H1 (cell line): ENCODE results near the gene RGL3. TPM values are rescaled to one million over a fixed set of nuclear protein-coding genes. Genes with fewer than 3 reads are reported as not detected.
"Not testable (repeated sequence)": the region's sequence is repeated elsewhere in the genome, so short reads cannot be mapped to it uniquely, and the experiment has no call there.

Experiments
- CTCF ChIA-PET: fragments of 300-600 bp; sonication (Branson Sonifier 250); formaldehyde crosslinking; loops from one replicate; lab custom pipeline; 2021; ENCODE audit not compliant: partially characterized antibody; lab: Charles Lee
- POLR2A ChIA-PET: fragments of 300-600 bp; sonication (Branson Sonifier 250); formaldehyde crosslinking; loops from one replicate; lab custom pipeline; 2021; ENCODE audit warnings: inconsistent platforms; ENCODE audit not compliant: partially characterized antibody; lab: Charles Lee
- DNase-seq, 2 experiments: peaks; one replicate each; pipeline versions ENCODE4 v3.0.0 to v3.0.0-alpha.2; 2010 to 2022; ENCODE audit warnings: low spot score in 2 of 2, low read depth in 1 of 2, mixed read lengths in 1 of 2
- FAIRE-seq: peaks from 2 replicates; lab custom pipeline; 2011; peaks lifted over from hg19 to GRCh38; lab: Jason Lieb, UNC
- H2AFZ ChIP-seq: 2 replicates; pipeline ENCODE4 v1.8.1; 2012; ENCODE audit warnings: low read length, inconsistent platforms
- H2AK5ac ChIP-seq: 2 replicates; pipeline ENCODE4 v1.6.1; 2013; ENCODE audit warnings: low read depth, low read length
- H2BK120ac ChIP-seq: replicated peaks from 2 replicates; pipeline ENCODE3; 2013; ENCODE audit warnings: low read depth, low read length, inconsistent platforms
- H2BK12ac ChIP-seq: 2 replicates; pipeline ENCODE4 v1.6.1; 2013; ENCODE audit warnings: low read depth, low read length
- H2BK15ac ChIP-seq: 2 replicates; pipeline ENCODE4 v1.6.1; 2013; ENCODE audit warnings: low read length
- H2BK20ac ChIP-seq: 2 replicates; pipeline ENCODE4 v1.6.1; 2013; ENCODE audit warnings: low read length
- H2BK5ac ChIP-seq: 2 replicates; pipeline ENCODE4 v1.6.1; 2013; ENCODE audit warnings: low read depth, low read length
- H3K14ac ChIP-seq: 2 replicates; pipeline ENCODE4 v1.6.1; 2013; ENCODE audit warnings: inconsistent platforms; ENCODE audit not compliant: insufficient read length
- H3K18ac ChIP-seq: 2 replicates; pipeline ENCODE4 v1.6.1; 2013; ENCODE audit warnings: low read length; ENCODE audit errors: extremely low read depth
- H3K23ac ChIP-seq: 2 replicates; pipeline ENCODE4 v1.6.1; 2013; ENCODE audit warnings: inconsistent platforms; ENCODE audit not compliant: insufficient read length
- H3K23me2 ChIP-seq: 2 replicates; pipeline ENCODE4 v1.6.1; 2013; ENCODE audit warnings: low read depth, low read length
- H3K27ac ChIP-seq: 2 replicates; pipeline ENCODE4 v1.6.1; 2011; ENCODE audit warnings: low read depth, low read length, inconsistent platforms
- H3K27me3 ChIP-seq, 4 experiments: replicated peaks in 1 of 4; 1 replicate in 1 of 4; 2 replicates in 3 of 4; pipeline versions ENCODE4 v1.6.1 to v1.8.1; 2011 to 2013; ENCODE audit warnings: low read length in 3 of 4, mild to moderate bottlenecking in 3 of 4, inconsistent platforms in 2 of 4, mixed read lengths in 2 of 4, moderate library complexity in 1 of 4; ENCODE audit not compliant: control insufficient read depth in 3 of 4, insufficient read depth in 3 of 4; ENCODE audit errors: extremely low read depth in 1 of 4
- H3K36me3 ChIP-seq, 4 experiments: 2 replicates each; pipeline versions ENCODE4 v1.6.1 to v1.8.1; 2011 to 2013; ENCODE audit warnings: mild to moderate bottlenecking in 4 of 4, low read length in 3 of 4, moderate library complexity in 2 of 4, control low read depth in 1 of 4, inconsistent platforms in 1 of 4; ENCODE audit not compliant: insufficient read depth in 4 of 4, control insufficient read depth in 2 of 4
- H3K4ac ChIP-seq: replicated peaks from 2 replicates; pipeline ENCODE3; 2013; ENCODE audit warnings: low read length, low read depth, mixed read lengths, inconsistent platforms; ENCODE audit not compliant: insufficient read length
- H3K4me1 ChIP-seq, 4 experiments: replicated peaks in 1 of 4; 1 replicate in 1 of 4; 2 replicates in 3 of 4; pipeline versions ENCODE4 v1.6.1 to v1.8.1; 2011 to 2013; ENCODE audit warnings: low read length in 3 of 4, inconsistent platforms in 2 of 4, mixed read lengths in 1 of 4; ENCODE audit not compliant: insufficient read depth in 4 of 4, control insufficient read depth in 3 of 4
- H3K4me2 ChIP-seq, 2 experiments: 2 replicates each; pipeline versions ENCODE4 v1.6.1 to v1.8.1; 2011 to 2013; ENCODE audit warnings: low read depth in 2 of 2, low read length in 2 of 2, control low read depth in 1 of 2, inconsistent platforms in 1 of 2, mild to moderate bottlenecking in 1 of 2; ENCODE audit not compliant: insufficient read depth in 1 of 2
- H3K4me3 ChIP-seq, 4 experiments: fragments of 200-600, 300-600 bp in 1 of 4; sonication (generic), shearing (Covaris generic), sonication (Bioruptor Twin) in 1 of 4; 2 replicates each; pipeline versions ENCODE4 v1.5.1 to v1.8.1; 2011 to 2016; ENCODE audit warnings: low read length in 4 of 4, low read depth in 3 of 4, control low read depth in 2 of 4, inconsistent platforms in 2 of 4, mild to moderate bottlenecking in 2 of 4, mixed read lengths in 1 of 4, moderate library complexity in 1 of 4; ENCODE audit not compliant: insufficient read depth in 2 of 4; ENCODE audit errors: extremely low read depth in 1 of 4
- H3K56ac ChIP-seq: replicated peaks from 2 replicates; pipeline ENCODE3; 2013; ENCODE audit warnings: low read depth, mild to moderate bottlenecking, mixed read lengths, low read length, inconsistent platforms; ENCODE audit not compliant: insufficient read length
- H3K79me1 ChIP-seq: 2 replicates; pipeline ENCODE4 v1.6.1; 2013; ENCODE audit warnings: low read depth, low read length, control low read depth
- H3K79me2 ChIP-seq, 2 experiments: 2 replicates each; pipeline versions ENCODE4 v1.6.1 to v1.8.1; 2012 to 2013; ENCODE audit warnings: low read length in 2 of 2, mild to moderate bottlenecking in 2 of 2, inconsistent platforms in 1 of 2; ENCODE audit not compliant: insufficient read depth in 2 of 2, control insufficient read depth in 1 of 2
- H3K9ac ChIP-seq, 4 experiments: replicated peaks in 1 of 4; 1 replicate in 1 of 4; 2 replicates in 3 of 4; pipeline versions ENCODE4 v1.6.1 to v1.8.1; 2011 to 2013; ENCODE audit warnings: low read depth in 3 of 4, low read length in 3 of 4, control low read depth in 2 of 4, mild to moderate bottlenecking in 2 of 4, moderate library complexity in 2 of 4, inconsistent platforms in 1 of 4; ENCODE audit errors: extremely low read depth in 1 of 4
- H3K9me3 ChIP-seq, 2 experiments: 2 replicates each; pipeline versions ENCODE4 v1.6.1 to v1.8.1; 2012 to 2013; ENCODE audit warnings: mild to moderate bottlenecking in 2 of 2, moderate library complexity in 2 of 2, control low read depth in 1 of 2, inconsistent platforms in 1 of 2, low read depth in 1 of 2, low read length in 1 of 2, mixed read lengths in 1 of 2; ENCODE audit not compliant: insufficient read depth in 2 of 2
- H4K20me1 ChIP-seq, 2 experiments: replicated peaks in 1 of 2; 2 replicates each; pipeline versions ENCODE3 to v1.8.1; 2011 to 2013; ENCODE audit warnings: inconsistent platforms in 2 of 2, low read length in 2 of 2, mild to moderate bottlenecking in 1 of 2; ENCODE audit not compliant: insufficient read depth in 2 of 2, control insufficient read depth in 1 of 2
- H4K5ac ChIP-seq: 2 replicates; pipeline ENCODE4 v1.6.1; 2013; ENCODE audit warnings: low read length, low read depth, mixed read lengths, inconsistent platforms; ENCODE audit not compliant: insufficient read length
- H4K8ac ChIP-seq: 2 replicates; pipeline ENCODE4 v1.8.0; 2013; ENCODE audit warnings: mild to moderate bottlenecking, moderate library complexity, low read length, inconsistent platforms; ENCODE audit not compliant: insufficient read depth; ENCODE audit errors: extremely low read depth
- H4K91ac ChIP-seq: replicated peaks from 2 replicates; pipeline ENCODE3; 2013; ENCODE audit warnings: low read length, mixed read lengths, inconsistent platforms; ENCODE audit not compliant: insufficient read length
- KDM1A ChIP-seq: fragments of 200-600, 300-600 bp; sonication (generic); IDR thresholded peaks from 2 replicates; pipeline ENCODE4 v1.7.1; 2016; ENCODE audit warnings: mild to moderate bottlenecking, low read length, borderline replicate concordance
- WGBS, 2 experiments: shearing (Covaris generic) in 1 of 2; methylation state at CpG; one replicate each; pipeline versions ENCODE4 v1.1.6 to v1.1.7; 2013 to 2015; ENCODE audit warnings: low lambda C conversion rate in 2 of 2, mixed read lengths in 2 of 2, inconsistent platforms in 1 of 2, low coverage in 1 of 2, missing lambda C conversion rate in 1 of 2; ENCODE audit not compliant: insufficient replicate concordance in 2 of 2, insufficient coverage in 1 of 2, insufficient read length in 1 of 2; ENCODE audit errors: extremely low coverage in 1 of 2, missing lambda C conversion rate in 1 of 2; 5-methylcytosine and 5-hydroxymethylcytosine counted together
- polyA plus RNA-seq, 7 experiments: library from polyadenylated mRNA; depleted of rRNA in 3 of 7; stranded (reverse) in 5 of 7; unstranded in 2 of 7; fragments of >200 nt in 5 of 7; fragments of 200-250 nt in 2 of 7; gene quantifications; 1 replicate in 5 of 7; 2 replicates in 1 of 7; 4 replicates in 1 of 7; pipeline versions ENCODE4 v1.2.1 to v1.2.3, GENCODE V29; 2011 to 2013; ENCODE audit warnings: missing spikeins in 2 of 7, mixed read lengths in 2 of 7
- total RNA-seq: library from RNA; stranded (reverse); fragmentation: NEBNext Ultra II Directional; extraction: Animal tissue kit (Norgen Biotek cat#: 25700); gene quantifications from 2 replicates; pipeline ENCODE4 v1.2.1, GENCODE V29; 2021

RGL3 gene
- total and polyA plus RNA-seq, 2 of the 8 experiments (the other 6 are each of a cell fraction or from before 2014, with no cell fraction given), result 36.9 to 40.9 TPM

GRCh38 chr19:11354102-11354501 lies 65.0 kb downstream of the RGL3 start:
- CTCF ChIA-PET, result interaction anchor here (0.7 to 1.4 kb wide), 3 partner anchors 23 to 1857 kb away, joined by 3 to 4 read pairs (median 3); no protein-coding TSS in a partner anchor
- not testable (repeated sequence) for H3K9me3 ChIP-seq

More at GRCh38 chr19:11354102-11354501, 65.0 kb downstream of the RGL3 start:
- not testable (repeated sequence) for H3K79me2 ChIP-seq, FAIRE-seq, H3K4ac ChIP-seq, DNase-seq, H4K20me1 ChIP-seq, H3K79me1 ChIP-seq, H2BK20ac ChIP-seq, H3K56ac ChIP-seq, H4K8ac ChIP-seq, H3K9ac ChIP-seq, H2AK5ac ChIP-seq, H2BK15ac ChIP-seq, H2BK120ac ChIP-seq, H3K4me3 ChIP-seq, H3K4me1 ChIP-seq, H4K5ac ChIP-seq, H2BK12ac ChIP-seq, H3K4me2 ChIP-seq, H4K91ac ChIP-seq, H3K18ac ChIP-seq, H2BK5ac ChIP-seq, H3K36me3 ChIP-seq, H3K27ac ChIP-seq, H3K23ac ChIP-seq, H3K14ac ChIP-seq, H2AFZ ChIP-seq
- POLR2A ChIA-PET, result interaction anchor here (0.6 to 1.8 kb wide), 3 partner anchors 12 to 97 kb away, joined by 3 to 6 read pairs (median 3); no protein-coding TSS in a partner anchor
- whole genome bisulfite sequencing, 2 experiments, result 88% methylated on average over 4 of the region's 4 CpGs; no CpG with 5 or more reads in 1 of the 2 experiments
- peaks cover 0 to 13% (median 10%) of the 10 kb centered on the region in 4 experiments; a peak in 3 of 7 replicates for H3K27me3 ChIP-seq
- TF ChIP-seq KDM1A, result peak; percentile 51; the same call in 1 of the 2 replicates
- H3K23me2 ChIP-seq, result peaks cover 11% of the 10 kb centered on the region; the same call in 1 of the 2 replicates
